Esophagus muscularis mucosa (tissue), 4 donors: Measurements from ENCODE around the gene BCKDHB. TPM values are rescaled to one million over a fixed set of nuclear protein-coding genes. Genes with fewer than 3 reads are reported as not detected.

Experiments used
- DNase-seq: peaks from one replicate; pipeline ENCODE4 v3.0.0-alpha.2; 2017; ENCODE audit errors: extremely low spot score
- H3K27ac ChIP-seq, 4 donors: fragments of 200-600 bp; sonication (generic); replicated peaks in 1 of 4; 1 replicate in 3 of 4; 2 replicates in 1 of 4; pipeline ENCODE4 v1.5.1; 2016 to 2019; ENCODE audit warnings: mild to moderate bottlenecking in 1 of 4
- H3K27me3 ChIP-seq, 4 donors: fragments of 200-600 bp; sonication (generic); one replicate each; pipeline versions ENCODE4 v1.5.1 to v1.6.0; 2016 to 2019
- H3K36me3 ChIP-seq, 4 donors: fragments of 200-600 bp; sonication (generic); one replicate each; pipeline ENCODE4 v1.5.1; 2016 to 2019
- H3K4me1 ChIP-seq, 4 donors: fragments of 200-600 bp; sonication (generic); one replicate each; pipeline ENCODE4 v1.5.1; 2016 to 2019
- H3K4me3 ChIP-seq, 4 donors: fragments of 200-600 bp; sonication (generic); 1 replicate in 2 of 4; 2 replicates in 2 of 4; pipeline ENCODE4 v1.5.1; 2016 to 2019; ENCODE audit warnings: mild to moderate bottlenecking in 4 of 4, moderate library complexity in 1 of 4
- H3K9me3 ChIP-seq, 4 donors: fragments of 200-600 bp; sonication (generic); 1 replicate in 3 of 4; 2 replicates in 1 of 4; pipeline ENCODE4 v1.5.1; 2016 to 2019
- EP300 ChIP-seq: sonication (generic); formaldehyde crosslinking; IDR thresholded peaks from one replicate; pipeline ENCODE4 v1.6.1; 2017; ENCODE audit warnings: antibody characterized with exemption
- POLR2A ChIP-seq: fragments of 450-650 bp; IDR thresholded peaks from one replicate; pipeline ENCODE4 v1.6.1; 2017; ENCODE audit warnings: antibody characterized with exemption, moderate library complexity, mild to moderate bottlenecking, low read depth
- POLR2AphosphoS5 ChIP-seq, 2 donors: sonication (generic); formaldehyde crosslinking; IDR thresholded peaks; one replicate each; pipeline ENCODE4 v1.6.1; 2017; ENCODE audit warnings: antibody characterized with exemption in 2 of 2
- WGBS: methylation state at CpG from one replicate; pipeline ENCODE4 v1.1.5; 2018; 5-methylcytosine and 5-hydroxymethylcytosine counted together
- intact Hi-C: fragments of 100-400 bp; cut with DNase I; formaldehyde crosslinking; loops from one replicate; pipeline ENCODE4 v1.15.1; 2023
- total RNA-seq, 4 donors: library from RNA; depleted of rRNA; stranded (reverse); fragments of >200 nt; gene quantifications; one replicate each; pipeline versions ENCODE4 v1.1.0 to v1.2.1, GENCODE V29; 2016
- TF ChIP-seq, protein P1 (sequence below), 3 experiments: fragments of 200-600 bp in 2 of 3; fragments of 450-650 bp in 1 of 3; sonication (generic) in 2 of 3; IDR thresholded peaks; one replicate each; pipeline ENCODE4 v1.5.1; 2017 to 2019; ENCODE audit warnings: antibody characterized with exemption in 3 of 3, mild to moderate bottlenecking in 2 of 3, moderate library complexity in 1 of 3

The BCKDHB gene
- total RNA-seq, 4 donors from 2014 or later, result 12.2 to 26.2 (median 20.6) TPM

DNA sequence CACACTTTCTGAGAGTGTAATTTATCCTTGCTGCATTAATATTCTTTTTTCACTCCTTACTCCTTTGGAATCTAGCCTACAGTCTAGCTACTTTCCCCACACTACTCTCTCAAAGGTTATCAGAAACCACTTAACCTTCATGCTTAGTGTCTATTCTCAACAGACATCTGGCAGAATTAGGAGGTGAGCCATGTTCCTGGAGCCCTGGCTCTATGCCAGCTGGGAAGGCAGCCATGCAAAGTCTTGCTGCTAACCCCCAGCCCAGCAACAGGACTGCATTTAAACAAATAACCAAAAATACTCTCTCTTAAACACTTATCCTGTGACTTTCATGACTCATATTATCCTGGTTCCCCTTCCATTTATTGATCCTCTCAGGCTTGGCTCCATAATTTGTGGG, 260.2 kb downstream of the BCKDHB start:
- no peak for DNase-seq
- TF ChIP-seq POLR2AphosphoS5 (IDR thresholded peaks at IDR 0.05) (no peak), POLR2A (no peak), EP300 (no peak)
- TF ChIP-seq, protein P1, sequence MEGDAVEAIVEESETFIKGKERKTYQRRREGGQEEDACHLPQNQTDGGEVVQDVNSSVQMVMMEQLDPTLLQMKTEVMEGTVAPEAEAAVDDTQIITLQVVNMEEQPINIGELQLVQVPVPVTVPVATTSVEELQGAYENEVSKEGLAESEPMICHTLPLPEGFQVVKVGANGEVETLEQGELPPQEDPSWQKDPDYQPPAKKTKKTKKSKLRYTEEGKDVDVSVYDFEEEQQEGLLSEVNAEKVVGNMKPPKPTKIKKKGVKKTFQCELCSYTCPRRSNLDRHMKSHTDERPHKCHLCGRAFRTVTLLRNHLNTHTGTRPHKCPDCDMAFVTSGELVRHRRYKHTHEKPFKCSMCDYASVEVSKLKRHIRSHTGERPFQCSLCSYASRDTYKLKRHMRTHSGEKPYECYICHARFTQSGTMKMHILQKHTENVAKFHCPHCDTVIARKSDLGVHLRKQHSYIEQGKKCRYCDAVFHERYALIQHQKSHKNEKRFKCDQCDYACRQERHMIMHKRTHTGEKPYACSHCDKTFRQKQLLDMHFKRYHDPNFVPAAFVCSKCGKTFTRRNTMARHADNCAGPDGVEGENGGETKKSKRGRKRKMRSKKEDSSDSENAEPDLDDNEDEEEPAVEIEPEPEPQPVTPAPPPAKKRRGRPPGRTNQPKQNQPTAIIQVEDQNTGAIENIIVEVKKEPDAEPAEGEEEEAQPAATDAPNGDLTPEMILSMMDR (IDR thresholded peaks at IDR 0.05), result no peak

DNA sequence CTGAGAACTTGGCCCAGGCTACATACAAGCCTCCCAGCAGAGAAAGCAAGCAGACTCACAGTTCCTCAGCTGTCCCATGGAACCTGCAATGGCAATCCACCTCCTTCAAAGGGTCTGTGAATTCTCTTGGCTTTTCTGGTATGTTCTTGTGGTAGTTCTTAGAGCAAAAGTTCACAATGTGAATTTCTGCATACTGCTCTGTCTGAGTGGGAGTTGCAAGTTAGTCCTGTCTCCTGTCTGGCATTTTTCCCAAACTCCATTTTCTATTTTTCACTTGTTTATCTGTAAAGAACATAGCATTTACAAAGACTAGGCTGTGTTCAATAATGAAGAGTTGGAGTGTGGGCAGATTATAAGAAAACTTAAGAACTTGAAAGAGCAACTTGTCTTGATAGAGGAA, 269.9 kb downstream of the BCKDHB start:
- intact Hi-C loops, result no loop called here
- no peaks in the 10 kb centered on the region for H3K4me1 ChIP-seq
- H3K27me3 ChIP-seq, result no peaks in the 10 kb centered on the region
- no peak overlapping the region for H3K4me3 ChIP-seq
- no peak for DNase-seq
- peaks cover 0 to 6% (median 0%) of the 10 kb centered on the region in 4 donors for H3K9me3 ChIP-seq
- no peak for TF ChIP-seq POLR2AphosphoS5 (IDR thresholded peaks at IDR 0.05)
- no peak for TF ChIP-seq POLR2A
- no peak for TF ChIP-seq EP300
- TF ChIP-seq, protein P1 (IDR thresholded peaks at IDR 0.05), result no peak
- H3K36me3 ChIP-seq, result no peaks in the 10 kb centered on the region
- H3K27ac ChIP-seq, result no peak overlapping the region

More for the DNA sequence above, 260.2 kb downstream of the BCKDHB start:
- intact Hi-C loops, result no loop called here
- Histone ChIP-seq H3K36me3 (no peaks in the 10 kb centered on the region), H3K27ac (no peak overlapping the region), H3K27me3 (no peaks in the 10 kb centered on the region), H3K4me3 (no peak overlapping the region), H3K9me3 (peaks cover 0 to 6% (median 0%) of the 10 kb centered on the region in 4 donors), H3K4me1 (peaks cover 0 to 6% (median 0%) of the 10 kb centered on the region in 4 donors)

DNA sequence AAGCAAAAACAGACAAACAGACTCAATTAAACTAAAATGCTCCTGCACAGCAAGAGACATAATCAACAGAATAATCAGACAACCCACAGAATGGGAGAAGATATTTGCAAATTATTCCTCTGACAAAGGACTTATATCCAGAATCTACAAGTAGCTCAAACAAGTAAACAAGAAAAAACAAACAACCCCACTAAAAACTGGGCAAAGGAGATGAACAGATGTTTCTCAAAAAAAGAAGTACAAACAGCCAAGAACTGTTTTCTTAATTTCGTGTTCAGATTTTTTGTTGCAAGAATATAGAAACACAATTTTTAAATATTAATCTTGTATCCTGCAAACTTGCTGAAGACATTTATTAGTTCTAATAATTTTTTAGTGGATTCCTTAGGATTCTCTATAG, 274.1 kb downstream of the BCKDHB start:
- 69% methylated on average over 1 of the region's 1 CpG for WGBS
- no peaks in the 10 kb centered on the region for H3K4me1 ChIP-seq
- no peak overlapping the region for H3K27ac ChIP-seq
- no peaks in the 10 kb centered on the region for H3K36me3 ChIP-seq
- H3K27me3 ChIP-seq, result no peaks in the 10 kb centered on the region
- no peak for DNase-seq
- no peak overlapping the region for H3K4me3 ChIP-seq
- TF ChIP-seq, protein P1 (IDR thresholded peaks at IDR 0.05), result no peak
- TF ChIP-seq POLR2A (no peak), EP300 (no peak), POLR2AphosphoS5 (IDR thresholded peaks at IDR 0.05) (no peak)
- no peaks in the 10 kb centered on the region for H3K9me3 ChIP-seq
- intact Hi-C loops, result no loop called here

DNA sequence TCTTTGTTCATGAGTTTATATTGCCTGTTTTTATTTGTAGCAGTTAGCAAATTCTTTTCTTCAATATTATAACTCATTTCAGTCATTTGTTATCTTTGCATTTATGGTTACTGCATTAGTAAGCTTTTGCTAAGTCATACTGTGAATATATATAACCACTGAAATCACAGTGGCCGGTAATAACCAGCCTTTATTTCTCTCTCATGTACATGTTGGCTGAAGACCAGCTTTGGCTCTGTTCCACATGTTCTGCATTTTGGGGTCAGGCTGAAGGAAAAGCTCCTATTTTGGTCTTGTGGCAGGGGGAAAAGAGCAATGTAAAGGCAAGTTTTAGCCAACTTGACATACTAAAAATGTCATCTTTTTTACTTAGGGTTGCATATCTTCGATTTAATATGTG, 276.3 kb downstream of the BCKDHB start:
- DNase-seq, result no peak
- intact Hi-C loops, result no loop called here
- H3K36me3 ChIP-seq, result no peaks in the 10 kb centered on the region
- no peak overlapping the region for H3K4me3 ChIP-seq
- H3K9me3 ChIP-seq, result no peaks in the 10 kb centered on the region
- 64% methylated on average over 2 of the region's 2 CpGs for WGBS
- no peaks in the 10 kb centered on the region for H3K4me1 ChIP-seq
- no peaks in the 10 kb centered on the region for H3K27me3 ChIP-seq
- TF ChIP-seq, protein P1 (IDR thresholded peaks at IDR 0.05), result no peak
- TF ChIP-seq POLR2A (no peak), EP300 (no peak), POLR2AphosphoS5 (IDR thresholded peaks at IDR 0.05) (no peak)
- H3K27ac ChIP-seq, result no peak overlapping the region

DNA sequence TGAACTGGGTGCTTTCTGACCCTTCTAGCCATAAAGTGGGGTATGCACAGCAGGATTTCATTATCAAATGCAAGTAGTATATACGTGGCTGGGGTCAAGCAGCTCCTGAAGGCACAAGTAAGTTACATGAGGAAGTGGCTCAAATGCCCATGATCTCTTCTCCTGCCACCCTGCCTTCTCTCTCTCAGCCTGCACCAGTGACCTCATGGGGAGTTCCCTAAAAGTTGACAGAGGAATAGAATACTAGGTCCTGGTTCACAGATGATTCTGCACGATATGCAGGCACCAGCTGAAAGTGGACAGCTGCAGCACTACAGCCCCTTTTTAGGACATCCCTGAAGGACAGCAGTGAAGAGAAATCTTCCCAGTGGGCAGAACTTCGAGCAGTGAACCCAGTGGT, 282.0 kb downstream of the BCKDHB start:
- Histone ChIP-seq H3K36me3 (no peaks in the 10 kb centered on the region), H3K27me3 (no peaks in the 10 kb centered on the region), H3K4me1 (no peaks in the 10 kb centered on the region), H3K4me3 (no peak overlapping the region), H3K9me3 (no peaks in the 10 kb centered on the region), H3K27ac (no peak overlapping the region)
- no peak for DNase-seq
- intact Hi-C loops, result no loop called here
- WGBS, result 94% methylated on average over 3 of the region's 3 CpGs
- TF ChIP-seq POLR2A (no peak), EP300 (no peak), POLR2AphosphoS5 (IDR thresholded peaks at IDR 0.05) (no peak)
- TF ChIP-seq, protein P1 (IDR thresholded peaks at IDR 0.05), result no peak
